K562 treated with DMSO at 1 percent for 12 hours (cell line): ENCODE results near the gene CPSF4. TPM values are rescaled to one million over a fixed set of nuclear protein-coding genes. Genes with fewer than 3 reads are reported as not detected.

Source experiments
- total RNA-seq: library from RNA; unstranded; fragments of 300-600 nt; gene quantifications from 2 replicates; pipeline ENCODE4 v1.2.3, GENCODE V29; 2022; ENCODE audit not compliant: insufficient read depth

The CPSF4 gene
- total RNA-seq = 71.2 and 94.9 TPM in 2 replicates

DNA sequence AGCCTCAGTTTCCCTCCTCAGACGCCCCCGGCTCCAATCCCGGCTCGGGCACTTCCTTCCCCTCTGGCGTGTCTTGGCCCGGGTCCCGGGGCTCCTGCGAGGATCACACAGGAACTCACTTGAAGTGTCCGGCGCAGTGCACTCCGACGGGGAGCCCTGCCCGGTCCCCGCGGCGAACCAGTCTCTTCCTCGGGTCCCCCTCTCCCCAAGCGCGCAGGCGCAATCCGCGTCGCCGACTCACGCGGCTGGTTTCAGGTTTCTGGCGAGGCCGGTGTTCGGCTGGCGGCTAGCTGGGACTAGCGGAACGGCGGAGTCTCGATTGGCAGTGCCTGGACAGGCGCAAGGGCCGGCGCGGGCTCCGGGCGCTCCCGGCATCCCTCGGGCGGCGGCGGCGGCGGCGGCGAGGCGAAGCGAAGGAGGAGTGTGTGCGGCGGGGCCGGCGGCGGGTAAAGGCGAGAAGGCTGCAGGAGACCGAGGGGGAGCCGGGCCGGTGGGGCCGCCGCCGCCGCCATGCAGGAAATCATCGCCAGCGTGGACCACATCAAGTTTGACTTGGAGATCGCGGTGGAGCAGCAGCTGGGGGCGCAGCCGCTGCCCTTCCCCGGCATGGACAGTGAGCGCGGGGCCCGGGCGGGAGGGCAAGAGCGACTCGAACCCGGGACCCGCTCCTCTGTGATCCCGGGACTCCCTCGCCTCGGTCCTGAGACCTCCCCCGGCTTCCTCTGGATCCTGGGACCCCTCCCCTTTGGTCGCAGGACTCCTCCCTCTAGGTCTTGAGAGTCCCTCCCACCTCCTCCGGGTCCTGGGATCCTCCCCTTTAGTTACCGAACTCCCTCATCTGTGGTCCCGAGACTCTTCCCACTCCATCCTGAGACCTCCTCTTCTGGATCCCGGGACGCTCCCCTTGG lies at the start of gene CPSF4, which contains the start of gene PTCD1:
Gene CPSF4, plus strand, starts transcription at position 371 of the 908 bp plus-strand sequence. Its CDS starts 140 bp downstream, at position 511.
Gene PTCD1, minus strand, starts transcription at position 226 of the 908 bp plus-strand sequence. CDS start 3,556 bp downstream, outside the sequence.

DNA sequence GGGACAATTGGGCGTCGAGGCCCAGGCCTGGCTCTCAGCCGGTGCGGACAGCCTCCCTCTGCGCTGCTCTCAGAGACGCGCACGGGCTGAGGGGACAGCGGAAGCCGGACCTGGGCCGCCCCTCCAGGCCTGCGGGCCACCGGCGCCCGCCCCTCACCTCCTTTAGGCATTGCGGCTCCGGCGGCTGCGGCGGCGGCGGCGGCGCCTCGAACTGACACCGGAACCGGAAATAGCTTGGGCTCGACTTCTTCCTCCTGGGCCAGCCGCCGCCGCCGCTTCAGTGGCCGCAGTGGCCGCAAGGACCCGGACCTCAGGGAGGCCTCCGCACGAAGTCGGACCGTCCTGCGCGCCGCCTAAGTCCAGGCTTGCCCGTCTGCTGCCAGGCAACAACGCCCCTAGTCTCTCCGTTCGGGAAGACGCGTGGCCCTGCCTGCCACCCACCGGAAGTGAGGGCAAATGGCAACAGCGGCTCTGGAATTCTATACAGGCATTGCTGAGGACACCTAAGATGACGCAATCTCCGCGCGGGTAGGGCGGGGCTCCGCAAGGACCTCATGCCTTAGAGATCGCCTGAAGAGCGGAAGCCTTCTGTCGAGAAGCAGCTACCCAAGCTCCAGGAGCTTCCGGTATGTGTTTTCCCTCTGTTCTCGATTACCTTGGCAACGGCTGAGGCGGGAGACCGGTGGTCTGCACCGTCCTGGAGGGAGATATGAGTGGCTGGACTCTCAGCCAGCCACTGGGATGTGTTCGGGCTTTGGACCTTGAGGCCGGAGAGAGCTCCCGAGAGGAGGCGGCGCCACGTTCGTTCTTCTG lies 30.2 kb upstream of the CPSF4 start, which contains the start of the genes BUD31 and PDAP1:
Gene BUD31, plus strand, starts transcription at position 591 of the 813 bp plus-strand sequence. CDS start 2,124 bp downstream, outside the sequence.
Gene PDAP1, minus strand, starts transcription at position 219 of the 813 bp plus-strand sequence. Its CDS starts 49 bp downstream, at position 170.

DNA sequence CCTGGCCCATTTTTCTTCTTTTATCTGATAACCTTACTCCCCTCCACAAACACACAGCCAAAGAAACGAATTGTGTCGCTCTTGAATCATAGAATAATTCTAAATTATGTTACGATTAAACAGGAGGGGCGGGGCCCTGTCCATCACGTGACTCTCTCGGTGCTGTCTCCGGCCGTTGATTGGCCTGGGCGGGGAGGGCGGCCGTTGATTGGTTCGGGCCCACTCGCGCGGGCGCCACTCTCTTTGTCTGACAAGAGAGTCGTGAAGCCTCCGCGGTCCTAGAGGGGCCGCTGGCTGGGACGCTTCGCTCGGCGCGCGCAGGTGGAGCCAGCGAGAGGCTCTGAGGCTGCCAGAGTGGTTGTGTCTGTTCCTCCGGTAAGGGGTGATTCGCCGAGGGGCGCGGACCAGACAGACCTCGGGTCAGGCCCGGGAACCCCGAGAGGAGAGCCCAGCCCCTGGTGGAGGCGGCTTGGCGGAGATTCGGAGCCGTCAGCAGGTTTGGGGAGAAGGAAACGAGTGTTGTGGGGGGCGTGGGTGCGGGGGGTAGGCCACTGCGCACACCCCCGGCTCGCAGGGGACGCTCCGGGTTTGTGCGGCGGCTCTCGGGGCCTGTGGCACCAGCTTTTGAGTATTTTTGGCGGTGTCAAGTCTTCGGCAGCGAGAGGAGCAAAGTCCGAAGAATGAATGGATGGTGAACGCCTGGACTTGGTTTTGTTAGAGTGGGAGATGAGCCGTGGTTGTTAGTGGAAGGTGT lies 34.0 kb downstream of the CPSF4 start, which contains the start of gene ZNF789:
Gene ZNF789, plus strand, starts transcription at position 330 of the 754 bp plus-strand sequence. CDS start 3,567 bp downstream, outside the sequence.

DNA sequence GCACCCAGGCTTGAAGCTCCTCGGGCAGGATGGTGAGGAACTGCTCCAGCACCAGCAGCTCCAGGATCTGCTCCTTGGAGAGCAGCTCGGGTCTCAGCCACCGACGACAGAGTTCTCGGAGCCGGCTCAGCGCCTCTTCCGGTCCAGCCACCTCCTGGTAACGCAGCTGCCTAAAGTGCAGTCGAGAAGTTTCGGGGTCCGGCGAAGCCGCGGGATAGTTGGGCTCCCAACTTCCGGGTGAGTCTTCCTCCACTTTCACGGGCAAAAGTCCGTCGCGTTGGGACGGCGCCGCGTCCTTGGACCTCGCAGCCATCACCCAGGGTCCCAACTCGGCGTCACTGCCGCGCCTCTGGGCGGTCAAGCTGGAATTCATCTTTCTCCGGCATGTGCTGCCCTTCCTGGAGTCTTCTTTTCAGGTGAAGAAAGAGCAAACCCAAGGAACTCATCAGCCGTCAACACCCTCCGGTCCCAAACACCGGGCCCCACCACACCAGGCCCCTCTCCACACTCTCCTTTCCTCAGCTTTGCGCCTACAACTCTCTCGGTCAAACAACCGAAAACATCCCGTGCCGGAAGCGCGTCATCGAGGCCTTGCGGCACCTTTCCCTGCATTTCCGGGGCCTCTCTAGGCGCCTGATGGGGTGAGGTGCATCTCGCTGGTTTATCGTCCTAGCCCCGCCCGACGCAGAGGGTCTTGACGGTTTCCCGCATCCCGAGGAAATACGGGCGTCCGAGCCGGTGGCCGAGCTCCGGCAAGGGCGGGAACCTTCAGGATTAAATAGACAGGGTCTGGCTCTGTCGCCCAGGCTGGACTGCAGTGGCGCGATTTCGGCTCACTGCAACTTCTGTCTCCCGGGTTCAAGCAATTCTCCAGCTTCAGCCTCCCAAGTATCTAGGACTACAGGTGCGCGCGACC lies 61.2 kb downstream of the CPSF4 start, which contains the start of gene ZNF394:
Gene ZNF394, minus strand, starts transcription at position 561 of the 916 bp plus-strand sequence. Its CDS starts 188 bp downstream, at position 373.

DNA sequence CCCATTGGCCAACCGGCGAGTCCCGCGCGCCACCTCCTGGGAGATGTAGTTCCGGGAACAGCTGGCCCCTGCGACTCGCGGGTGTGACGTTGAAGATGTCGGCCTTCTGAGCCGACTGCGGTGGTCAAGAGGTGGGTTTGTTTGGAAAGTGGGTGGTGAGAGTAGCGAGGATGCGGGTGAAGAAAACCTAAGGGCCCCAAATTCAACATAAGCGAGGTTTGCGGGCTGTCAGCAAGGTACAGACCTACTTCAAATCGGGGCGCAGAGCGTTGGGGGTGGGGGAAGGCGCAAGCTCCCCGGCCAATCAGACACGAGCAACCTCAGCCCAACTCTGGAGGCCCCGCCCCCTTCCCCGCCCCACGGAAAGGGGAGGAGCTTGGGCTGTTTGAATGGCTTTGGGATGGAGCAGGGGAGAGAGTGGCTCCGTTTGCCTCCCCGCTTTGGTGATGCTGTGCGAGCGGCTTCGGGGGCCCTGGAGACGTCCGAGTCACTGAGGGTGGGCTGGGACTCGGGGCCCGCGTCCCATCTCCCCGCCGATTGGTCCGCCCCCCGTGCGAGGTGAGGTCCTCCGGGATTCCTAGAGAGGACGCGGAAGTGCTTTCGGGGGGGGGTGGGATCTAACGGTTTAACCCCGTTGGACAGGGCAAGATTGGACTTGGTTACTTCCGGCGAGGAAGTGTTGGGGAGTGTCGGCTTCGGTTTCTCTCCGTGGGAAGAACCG lies 66.0 kb downstream of the CPSF4 start, which contains the start of gene ZKSCAN5:
Gene ZKSCAN5, plus strand, starts transcription at position 60 of the 721 bp plus-strand sequence. CDS start 1,383 bp downstream, outside the sequence.

Other genes with a start within 250 kb of the CPSF4 start
- not detected in 2 replicates for gene KPNA7, start 230.8 kb upstream of the CPSF4 start, total RNA-seq
- gene MYH16, start 166.1 kb upstream of the CPSF4 start, total RNA-seq = not detected in 2 replicates
- 116 and 161 TPM in 2 replicates for gene ARPC1A, start 113.0 kb upstream of the CPSF4 start, total RNA-seq
- 633 and 716 TPM in 2 replicates for gene ARPC1B, start 64.2 kb upstream of the CPSF4 start, total RNA-seq
- gene PDAP1, start 30.3 kb upstream of the CPSF4 start, total RNA-seq = 114 and 162 TPM in 2 replicates
- gene BUD31, start 30.0 kb upstream of the CPSF4 start, total RNA-seq = 267 and 275 TPM in 2 replicates
- 8.7 and 11.1 TPM in 2 replicates for gene PTCD1, start 145 bp upstream of the CPSF4 start, total RNA-seq
- 1,063 and 1,126 TPM in 2 replicates for gene ATP5MF, start 27.2 kb downstream of the CPSF4 start, total RNA-seq
- gene ZNF789, start 33.9 kb downstream of the CPSF4 start, total RNA-seq = 7.2 and 22.3 TPM in 2 replicates
- gene ZNF394, start 61.3 kb downstream of the CPSF4 start, total RNA-seq = 18.0 and 28.2 TPM in 2 replicates
- 6.2 and 15.0 TPM in 2 replicates for gene ZKSCAN5, start 65.7 kb downstream of the CPSF4 start, total RNA-seq
- 3.5 and 11.1 TPM in 2 replicates for gene FAM200A, start 113.2 kb downstream of the CPSF4 start, total RNA-seq
- gene ZNF655, start 119.7 kb downstream of the CPSF4 start, total RNA-seq = 37.2 and 85.5 TPM in 2 replicates
- gene TMEM225B, start 159.3 kb downstream of the CPSF4 start, total RNA-seq = not detected in 2 replicates
- gene ZSCAN25, start 178.0 kb downstream of the CPSF4 start, total RNA-seq = 6.8 and 12.2 TPM in 2 replicates
- 3.2 and 11.1 TPM in 2 replicates for gene CYP3A5, start 241.1 kb downstream of the CPSF4 start, total RNA-seq